OCI-LY7 (cell line): Measurements from ENCODE around the gene ZFP30. TPM values are rescaled to one million over a fixed set of nuclear protein-coding genes. Genes with fewer than 3 reads are reported as not detected.

Experiments used
- BruUV-seq: library from RNA; stranded (reverse); fragments of 400-500 nt; replicated peaks from 2 replicates; lab custom pipeline; 2021; lab: Mats Ljungman, UMichigan
- CTCF ChIA-PET: fragments of 300-600 bp; sonication (Branson Sonifier 250); formaldehyde crosslinking; loops from one replicate; lab custom pipeline; 2022; ENCODE audit warnings: antibody characterized with exemption; ENCODE audit not compliant: unreplicated experiment; lab: Charles Lee
- POLR2A ChIA-PET: fragments of 300-600 bp; sonication (Branson Sonifier 250); formaldehyde crosslinking; loops from one replicate; lab custom pipeline; 2022; ENCODE audit warnings: antibody characterized with exemption; lab: Charles Lee
- DNase-seq: peaks from one replicate; pipeline ENCODE4 v3.0.0-alpha.2; 2015; ENCODE audit warnings: low spot score
- H2AFZ ChIP-seq: fragments of 200-600 bp; sonication (generic), shearing (Covaris generic); 2 replicates; pipeline ENCODE4 v1.6.1; 2014; ENCODE audit warnings: mild to moderate bottlenecking, antibody characterized with exemption, low read length, moderate library complexity
- H3K27ac ChIP-seq: fragments of 200-600 bp; sonication (generic); 2 replicates; pipeline ENCODE4 v1.5.1; 2014; ENCODE audit warnings: mixed run types, low read depth, mild to moderate bottlenecking, moderate library complexity, low read length, inconsistent platforms; ENCODE audit not compliant: poor library complexity, severe bottlenecking
- H3K36me3 ChIP-seq: fragments of 200-600 bp; sonication (generic); 2 replicates; pipeline ENCODE4 v1.6.1; 2014; ENCODE audit warnings: mild to moderate bottlenecking, antibody characterized with exemption, low read length, moderate library complexity, mixed read lengths; ENCODE audit not compliant: insufficient read depth
- H3K4me1 ChIP-seq: fragments of 200-600 bp; sonication (generic); 2 replicates; pipeline ENCODE4 v1.5.1; 2014; ENCODE audit warnings: mild to moderate bottlenecking, low read length; ENCODE audit not compliant: insufficient read depth, poor library complexity, severe bottlenecking
- H3K4me2 ChIP-seq: fragments of 200-600 bp; sonication (generic); 2 replicates; pipeline ENCODE4 v1.6.1; 2014; ENCODE audit warnings: mild to moderate bottlenecking, low read length
- H3K4me3 ChIP-seq: fragments of 200-600 bp; sonication (generic); 2 replicates; pipeline ENCODE4 v1.5.1; 2014; ENCODE audit warnings: mild to moderate bottlenecking, low read depth, low read length; ENCODE audit not compliant: poor library complexity, severe bottlenecking
- H3K79me2 ChIP-seq: fragments of 200-600 bp; sonication (generic); 2 replicates; pipeline ENCODE4 v1.6.1; 2016; ENCODE audit warnings: low read depth, mild to moderate bottlenecking, low read length, moderate library complexity, mixed read lengths; ENCODE audit not compliant: insufficient read depth
- H3K9me2 ChIP-seq: fragments of 200-600 bp; sonication (generic); 2 replicates; pipeline ENCODE4 v1.6.1; 2016; ENCODE audit warnings: mild to moderate bottlenecking, low read length, mixed read lengths; ENCODE audit not compliant: insufficient read depth
- H3K9me3 ChIP-seq: fragments of 200-600 bp; sonication (generic); 2 replicates; pipeline ENCODE4 v1.6.1; 2014; ENCODE audit warnings: mild to moderate bottlenecking, mixed run types, low read length, mixed read lengths
- H4K20me1 ChIP-seq: fragments of 200-600 bp; sonication (generic); 2 replicates; pipeline ENCODE4 v1.6.1; 2014; ENCODE audit warnings: mild to moderate bottlenecking, antibody characterized with exemption, low read length, moderate library complexity, mixed read lengths; ENCODE audit not compliant: insufficient read depth
- EZH2phosphoT487 ChIP-seq: fragments of 200-600 bp; sonication (generic); IDR thresholded peaks from 2 replicates; pipeline ENCODE4 v1.6.1; 2018; ENCODE audit warnings: low read depth, borderline replicate concordance, mild to moderate bottlenecking, mixed run types, antibody characterized with exemption, low read length, moderate library complexity, mixed read lengths
- intact Hi-C: fragments of 100-400 bp; cut with micrococcal nuclease; formaldehyde crosslinking; loops from one replicate; pipeline ENCODE4 v1.10.0; 2022; ENCODE audit not compliant: unreplicated experiment
- total RNA-seq, 2 experiments: library from RNA; depleted of rRNA in 1 of 2; stranded (reverse); fragments of >200 nt in 1 of 2; shearing (Covaris generic) in 1 of 2; gene quantifications; 2 replicates each; pipeline ENCODE4 v1.2.3, GENCODE V29; 2014 to 2022
- TF ChIP-seq, protein P1 (sequence below): fragments of 200-600 bp; sonication (generic); conservative IDR thresholded peaks from 2 replicates; pipeline ENCODE4 v1.5.1; 2014; ENCODE audit warnings: mild to moderate bottlenecking, antibody characterized with exemption, low read length, moderate library complexity, mixed read lengths

ZFP30 gene
- total RNA-seq, 2 experiments from 2014 or later, result 6.2 to 12.8 TPM

DNA sequence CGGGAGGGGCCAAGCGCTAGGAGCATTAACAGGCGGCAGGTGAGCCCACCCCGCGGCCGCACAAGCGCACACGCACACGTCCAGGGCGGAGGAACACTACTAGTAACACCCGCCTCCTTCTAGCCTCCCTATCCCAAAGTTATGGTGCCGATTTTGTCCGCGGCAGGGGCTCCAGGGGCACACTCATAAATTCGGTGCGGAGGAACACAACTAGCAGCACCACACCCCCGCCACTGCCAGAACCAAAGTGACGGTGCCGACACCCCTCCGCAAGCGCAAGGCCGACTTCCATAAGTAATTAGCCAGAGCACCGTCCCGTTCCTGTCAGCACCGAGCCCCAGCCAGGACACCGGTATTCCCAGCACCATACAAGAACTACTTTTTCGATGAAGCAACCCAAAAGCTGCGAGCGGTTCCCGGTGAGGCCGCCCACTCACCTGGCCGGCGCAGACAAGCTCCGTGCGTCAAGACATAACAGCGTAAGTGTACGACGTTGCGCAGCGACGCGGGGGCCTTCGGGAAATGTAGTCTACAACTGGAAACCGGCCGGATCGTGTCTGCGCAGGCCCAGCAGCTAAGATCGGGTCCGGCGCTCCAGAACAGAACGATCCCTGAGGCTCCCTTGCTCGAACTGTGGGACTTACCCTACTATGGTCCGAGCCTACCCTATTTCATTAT lies 60.8 kb downstream of the ZFP30 start, which contains the start of the genes ZNF540 and ZNF571:
ZNF540 (plus strand) TSS at position 573 of the 678 bp plus-strand sequence. CDS start 3,572 bp downstream, outside the sequence.
ZNF571 (minus strand) TSS at position 489 of the 678 bp plus-strand sequence. CDS start 8,116 bp downstream, outside the sequence.
- intact Hi-C loops, result loop anchor here (5.0 kb wide), 1 partner anchor 127 kb away; the partner anchor contains the start of genes ZNF569 and ZNF570
- Histone ChIP-seq H3K9me2 (no peaks in the 10 kb centered on the region), H3K27ac (peak within 1 kb of the TSS; percentile 15), H3K4me1 (peaks cover 3% of the 10 kb centered on the region), H3K4me3 (peak within 1 kb of the TSS; percentile 75), H2AFZ (peak within 1 kb of the TSS; percentile 71), H3K36me3 (no peaks in the 10 kb centered on the region), H4K20me1 (no peaks in the 10 kb centered on the region), H3K9me3 (0 out of 2 replicates have a peak, but pooled peaks cover 4% of the 10 kb centered on the region), H3K79me2 (no peaks in the 10 kb centered on the region), H3K4me2 (peak within 1 kb of the TSS; percentile 70)
- CTCF ChIA-PET, result no interaction called here
- TF ChIP-seq, protein P1, sequence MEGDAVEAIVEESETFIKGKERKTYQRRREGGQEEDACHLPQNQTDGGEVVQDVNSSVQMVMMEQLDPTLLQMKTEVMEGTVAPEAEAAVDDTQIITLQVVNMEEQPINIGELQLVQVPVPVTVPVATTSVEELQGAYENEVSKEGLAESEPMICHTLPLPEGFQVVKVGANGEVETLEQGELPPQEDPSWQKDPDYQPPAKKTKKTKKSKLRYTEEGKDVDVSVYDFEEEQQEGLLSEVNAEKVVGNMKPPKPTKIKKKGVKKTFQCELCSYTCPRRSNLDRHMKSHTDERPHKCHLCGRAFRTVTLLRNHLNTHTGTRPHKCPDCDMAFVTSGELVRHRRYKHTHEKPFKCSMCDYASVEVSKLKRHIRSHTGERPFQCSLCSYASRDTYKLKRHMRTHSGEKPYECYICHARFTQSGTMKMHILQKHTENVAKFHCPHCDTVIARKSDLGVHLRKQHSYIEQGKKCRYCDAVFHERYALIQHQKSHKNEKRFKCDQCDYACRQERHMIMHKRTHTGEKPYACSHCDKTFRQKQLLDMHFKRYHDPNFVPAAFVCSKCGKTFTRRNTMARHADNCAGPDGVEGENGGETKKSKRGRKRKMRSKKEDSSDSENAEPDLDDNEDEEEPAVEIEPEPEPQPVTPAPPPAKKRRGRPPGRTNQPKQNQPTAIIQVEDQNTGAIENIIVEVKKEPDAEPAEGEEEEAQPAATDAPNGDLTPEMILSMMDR, result no peak
- no peak for TF ChIP-seq EZH2phosphoT487
- peak; percentile 85 for DNase-seq
- POLR2A ChIA-PET, result interaction anchor here (0.6 kb wide), 2 partner anchors 178 to 250 kb away, joined by 3 to 4 read pairs; no protein-coding TSS in a partner anchor
- BruUV-seq, result TSS peak; percentile 69

DNA sequence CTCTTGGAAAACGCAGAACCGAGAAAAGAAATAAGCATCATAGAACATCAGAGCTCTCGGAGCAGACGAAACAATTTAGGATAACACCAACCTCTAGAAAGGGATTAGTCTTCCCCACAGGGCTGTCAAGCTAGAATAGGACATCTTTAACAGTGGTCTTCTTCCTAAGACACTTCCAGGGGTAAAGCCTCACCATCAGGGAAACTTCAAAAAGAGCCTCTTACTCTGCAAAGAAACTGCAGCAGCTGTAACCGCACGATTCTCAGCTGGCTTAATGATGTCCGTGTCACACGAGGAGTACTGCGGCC lies 61.3 kb downstream of the ZFP30 start:
- BruUV-seq, result no TSS peak
- TF ChIP-seq EZH2phosphoT487, result no peak
- ChIA-PET CTCF (no interaction called here), POLR2A (no interaction called here)
- Histone ChIP-seq H3K4me2 (peak overlapping the region; percentile 70), H4K20me1 (no peaks in the 10 kb centered on the region), H3K4me1 (peaks cover 3% of the 10 kb centered on the region), H3K9me3 (0 out of 2 replicates have a peak, but pooled peaks cover 4% of the 10 kb centered on the region), H3K79me2 (no peaks in the 10 kb centered on the region), H3K27ac (no peak overlapping the region), H3K4me3 (peak overlapping the region; percentile 75), H3K9me2 (no peaks in the 10 kb centered on the region), H3K36me3 (no peaks in the 10 kb centered on the region), H2AFZ (peak overlapping the region; percentile 71; the same call in 1 of the 2 replicates)
- DNase-seq, result peak; percentile 33
- intact Hi-C loops, result loop anchor here (5.0 kb wide), 1 partner anchor 127 kb away; the partner anchor contains the start of genes ZNF569 and ZNF570

DNA sequence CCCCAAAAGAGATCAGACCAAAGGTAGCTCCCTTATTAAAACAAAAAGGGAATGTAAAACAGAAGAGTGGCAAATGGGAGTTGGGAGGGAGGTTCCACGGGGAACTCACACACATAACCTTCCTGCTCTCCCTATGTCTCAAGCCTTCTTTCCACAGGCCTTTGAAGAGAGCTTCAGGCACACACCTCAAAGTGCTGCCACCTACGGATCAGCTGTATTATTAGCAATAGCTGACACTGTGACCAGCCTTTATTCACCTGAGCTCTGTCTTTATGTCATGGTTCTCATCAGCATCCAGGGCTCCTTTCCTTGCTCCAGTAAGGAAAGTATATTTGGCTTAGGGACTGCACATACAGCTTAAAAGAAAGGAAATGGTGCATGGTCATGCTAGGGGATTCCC lies 71.9 kb downstream of the ZFP30 start:
- no peaks in the 10 kb centered on the region for H4K20me1 ChIP-seq
- BruUV-seq, result no TSS peak
- no peak overlapping the region for H3K27ac ChIP-seq
- intact Hi-C loops, result no loop called here
- no peaks in the 10 kb centered on the region for H3K79me2 ChIP-seq
- peak; percentile 13 for DNase-seq
- peaks cover 12% of the 10 kb centered on the region; the same call in 1 of the 2 replicates for H3K9me3 ChIP-seq
- no peaks in the 10 kb centered on the region for H3K9me2 ChIP-seq
- H3K4me1 ChIP-seq, result no peaks in the 10 kb centered on the region
- CTCF ChIA-PET, result no interaction called here
- H2AFZ ChIP-seq, result no peak overlapping the region
- H3K36me3 ChIP-seq, result no peaks in the 10 kb centered on the region; the same call in 1 of the 2 replicates
- POLR2A ChIA-PET, result no interaction called here
- no peak overlapping the region for H3K4me3 ChIP-seq
- TF ChIP-seq, protein P1, result peak; percentile 63
- no peak for TF ChIP-seq EZH2phosphoT487
- no peak overlapping the region for H3K4me2 ChIP-seq
